HEK293 (cell line): Measurements from ENCODE around the gene ANOS1.

Experiments used
- KLF10 ChIP-seq: fragments of 450-650 bp; IDR thresholded peaks from 2 replicates; pipeline ENCODE4 v1.5.1; 2018; ENCODE audit warnings: missing biosample characterization, mild to moderate bottlenecking, missing genetic modification characterization
- YY1 ChIP-seq: fragments of 450-650 bp; formaldehyde crosslinking; IDR thresholded peaks from 2 replicates; pipeline ENCODE4 v1.5.1; 2018; ENCODE audit warnings: missing biosample characterization, missing genetic modification characterization
- ZBTB7A ChIP-seq: fragments of 450-650 bp; formaldehyde crosslinking; IDR thresholded peaks from 2 replicates; pipeline ENCODE4 v1.5.1; 2016; ENCODE audit warnings: low read depth, missing biosample characterization, missing genetic modification characterization
- ZNF184 ChIP-seq: fragments of 450-650 bp; IDR thresholded peaks from 2 replicates; pipeline ENCODE4 v1.5.1; 2018; ENCODE audit warnings: missing biosample characterization, mild to moderate bottlenecking, missing genetic modification characterization
- ZNF660 ChIP-seq: fragments of 450-650 bp; IDR thresholded peaks from 2 replicates; pipeline ENCODE4 v1.5.1; 2018; ENCODE audit warnings: missing biosample characterization, mild to moderate bottlenecking, missing genetic modification characterization
- TF ChIP-seq, protein P1 (sequence below): fragments of 450-650 bp; formaldehyde crosslinking; IDR thresholded peaks from 2 replicates; pipeline ENCODE4 v1.5.1; 2016; ENCODE audit warnings: missing biosample characterization, missing genetic modification characterization
- TF ChIP-seq, protein P2 (sequence below): fragments of 450-650 bp; formaldehyde crosslinking; IDR thresholded peaks from 2 replicates; pipeline ENCODE4 v1.5.1; 2017; ENCODE audit warnings: missing biosample characterization, missing genetic modification characterization
- TF ChIP-seq, protein P3 (sequence below): fragments of 450-650 bp; formaldehyde crosslinking; IDR thresholded peaks from 2 replicates; pipeline ENCODE4 v1.5.1; 2016; ENCODE audit warnings: missing biosample characterization, missing genetic modification characterization
- TF ChIP-seq, protein P4 (sequence below): fragments of 450-650 bp; formaldehyde crosslinking; IDR thresholded peaks from 2 replicates; pipeline ENCODE4 v1.5.1; 2016; ENCODE audit warnings: missing biosample characterization, missing genetic modification characterization, low read depth
- TF ChIP-seq, protein P5 (sequence below): fragments of 450-650 bp; formaldehyde crosslinking; conservative IDR thresholded peaks from 2 replicates; pipeline ENCODE4 v1.5.1; 2016; ENCODE audit warnings: low read depth, missing biosample characterization, missing genetic modification characterization

DNA sequence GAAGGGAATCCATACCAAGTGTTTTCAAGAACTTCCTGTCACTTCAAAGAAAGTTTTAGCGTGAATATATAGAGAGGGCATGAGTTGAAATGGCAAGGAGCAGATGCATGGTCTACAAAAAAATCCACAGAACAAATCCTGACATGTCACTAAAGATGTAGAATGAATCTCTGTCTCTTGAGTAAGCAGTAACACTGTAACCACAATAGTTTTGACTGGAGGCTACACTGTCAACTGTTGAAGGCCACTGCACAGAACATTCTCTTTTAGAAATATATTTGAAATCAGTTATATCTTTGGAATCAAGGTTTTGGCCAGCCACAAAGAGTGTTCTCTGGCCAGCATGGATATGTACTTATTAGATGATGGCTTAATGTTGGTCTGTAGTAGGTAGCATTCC, 183.5 kb downstream of the ANOS1 start:
- TF ChIP-seq ZBTB7A (tag by site-specific recombination), result no peak
- no peak for TF ChIP-seq YY1 (tag by site-specific recombination)
- TF ChIP-seq, protein P1, sequence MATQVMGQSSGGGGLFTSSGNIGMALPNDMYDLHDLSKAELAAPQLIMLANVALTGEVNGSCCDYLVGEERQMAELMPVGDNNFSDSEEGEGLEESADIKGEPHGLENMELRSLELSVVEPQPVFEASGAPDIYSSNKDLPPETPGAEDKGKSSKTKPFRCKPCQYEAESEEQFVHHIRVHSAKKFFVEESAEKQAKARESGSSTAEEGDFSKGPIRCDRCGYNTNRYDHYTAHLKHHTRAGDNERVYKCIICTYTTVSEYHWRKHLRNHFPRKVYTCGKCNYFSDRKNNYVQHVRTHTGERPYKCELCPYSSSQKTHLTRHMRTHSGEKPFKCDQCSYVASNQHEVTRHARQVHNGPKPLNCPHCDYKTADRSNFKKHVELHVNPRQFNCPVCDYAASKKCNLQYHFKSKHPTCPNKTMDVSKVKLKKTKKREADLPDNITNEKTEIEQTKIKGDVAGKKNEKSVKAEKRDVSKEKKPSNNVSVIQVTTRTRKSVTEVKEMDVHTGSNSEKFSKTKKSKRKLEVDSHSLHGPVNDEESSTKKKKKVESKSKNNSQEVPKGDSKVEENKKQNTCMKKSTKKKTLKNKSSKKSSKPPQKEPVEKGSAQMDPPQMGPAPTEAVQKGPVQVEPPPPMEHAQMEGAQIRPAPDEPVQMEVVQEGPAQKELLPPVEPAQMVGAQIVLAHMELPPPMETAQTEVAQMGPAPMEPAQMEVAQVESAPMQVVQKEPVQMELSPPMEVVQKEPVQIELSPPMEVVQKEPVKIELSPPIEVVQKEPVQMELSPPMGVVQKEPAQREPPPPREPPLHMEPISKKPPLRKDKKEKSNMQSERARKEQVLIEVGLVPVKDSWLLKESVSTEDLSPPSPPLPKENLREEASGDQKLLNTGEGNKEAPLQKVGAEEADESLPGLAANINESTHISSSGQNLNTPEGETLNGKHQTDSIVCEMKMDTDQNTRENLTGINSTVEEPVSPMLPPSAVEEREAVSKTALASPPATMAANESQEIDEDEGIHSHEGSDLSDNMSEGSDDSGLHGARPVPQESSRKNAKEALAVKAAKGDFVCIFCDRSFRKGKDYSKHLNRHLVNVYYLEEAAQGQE (tag by site-specific recombination), result no peak
- TF ChIP-seq, protein P2, sequence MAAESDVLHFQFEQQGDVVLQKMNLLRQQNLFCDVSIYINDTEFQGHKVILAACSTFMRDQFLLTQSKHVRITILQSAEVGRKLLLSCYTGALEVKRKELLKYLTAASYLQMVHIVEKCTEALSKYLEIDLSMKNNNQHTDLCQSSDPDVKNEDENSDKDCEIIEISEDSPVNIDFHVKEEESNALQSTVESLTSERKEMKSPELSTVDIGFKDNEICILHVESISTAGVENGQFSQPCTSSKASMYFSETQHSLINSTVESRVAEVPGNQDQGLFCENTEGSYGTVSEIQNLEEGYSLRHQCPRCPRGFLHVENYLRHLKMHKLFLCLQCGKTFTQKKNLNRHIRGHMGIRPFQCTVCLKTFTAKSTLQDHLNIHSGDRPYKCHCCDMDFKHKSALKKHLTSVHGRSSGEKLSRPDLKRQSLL (tag by site-specific recombination), result no peak
- TF ChIP-seq, protein P3, sequence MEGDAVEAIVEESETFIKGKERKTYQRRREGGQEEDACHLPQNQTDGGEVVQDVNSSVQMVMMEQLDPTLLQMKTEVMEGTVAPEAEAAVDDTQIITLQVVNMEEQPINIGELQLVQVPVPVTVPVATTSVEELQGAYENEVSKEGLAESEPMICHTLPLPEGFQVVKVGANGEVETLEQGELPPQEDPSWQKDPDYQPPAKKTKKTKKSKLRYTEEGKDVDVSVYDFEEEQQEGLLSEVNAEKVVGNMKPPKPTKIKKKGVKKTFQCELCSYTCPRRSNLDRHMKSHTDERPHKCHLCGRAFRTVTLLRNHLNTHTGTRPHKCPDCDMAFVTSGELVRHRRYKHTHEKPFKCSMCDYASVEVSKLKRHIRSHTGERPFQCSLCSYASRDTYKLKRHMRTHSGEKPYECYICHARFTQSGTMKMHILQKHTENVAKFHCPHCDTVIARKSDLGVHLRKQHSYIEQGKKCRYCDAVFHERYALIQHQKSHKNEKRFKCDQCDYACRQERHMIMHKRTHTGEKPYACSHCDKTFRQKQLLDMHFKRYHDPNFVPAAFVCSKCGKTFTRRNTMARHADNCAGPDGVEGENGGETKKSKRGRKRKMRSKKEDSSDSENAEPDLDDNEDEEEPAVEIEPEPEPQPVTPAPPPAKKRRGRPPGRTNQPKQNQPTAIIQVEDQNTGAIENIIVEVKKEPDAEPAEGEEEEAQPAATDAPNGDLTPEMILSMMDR (tag by site-specific recombination), result no peak
- TF ChIP-seq, protein P4, sequence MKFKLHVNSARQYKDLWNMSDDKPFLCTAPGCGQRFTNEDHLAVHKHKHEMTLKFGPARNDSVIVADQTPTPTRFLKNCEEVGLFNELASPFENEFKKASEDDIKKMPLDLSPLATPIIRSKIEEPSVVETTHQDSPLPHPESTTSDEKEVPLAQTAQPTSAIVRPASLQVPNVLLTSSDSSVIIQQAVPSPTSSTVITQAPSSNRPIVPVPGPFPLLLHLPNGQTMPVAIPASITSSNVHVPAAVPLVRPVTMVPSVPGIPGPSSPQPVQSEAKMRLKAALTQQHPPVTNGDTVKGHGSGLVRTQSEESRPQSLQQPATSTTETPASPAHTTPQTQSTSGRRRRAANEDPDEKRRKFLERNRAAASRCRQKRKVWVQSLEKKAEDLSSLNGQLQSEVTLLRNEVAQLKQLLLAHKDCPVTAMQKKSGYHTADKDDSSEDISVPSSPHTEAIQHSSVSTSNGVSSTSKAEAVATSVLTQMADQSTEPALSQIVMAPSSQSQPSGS (tag by site-specific recombination), result no peak
- no peak for TF ChIP-seq ZNF184 (tag by site-specific recombination)
- TF ChIP-seq KLF10 (tag by site-specific recombination), result no peak
- TF ChIP-seq, protein P5, sequence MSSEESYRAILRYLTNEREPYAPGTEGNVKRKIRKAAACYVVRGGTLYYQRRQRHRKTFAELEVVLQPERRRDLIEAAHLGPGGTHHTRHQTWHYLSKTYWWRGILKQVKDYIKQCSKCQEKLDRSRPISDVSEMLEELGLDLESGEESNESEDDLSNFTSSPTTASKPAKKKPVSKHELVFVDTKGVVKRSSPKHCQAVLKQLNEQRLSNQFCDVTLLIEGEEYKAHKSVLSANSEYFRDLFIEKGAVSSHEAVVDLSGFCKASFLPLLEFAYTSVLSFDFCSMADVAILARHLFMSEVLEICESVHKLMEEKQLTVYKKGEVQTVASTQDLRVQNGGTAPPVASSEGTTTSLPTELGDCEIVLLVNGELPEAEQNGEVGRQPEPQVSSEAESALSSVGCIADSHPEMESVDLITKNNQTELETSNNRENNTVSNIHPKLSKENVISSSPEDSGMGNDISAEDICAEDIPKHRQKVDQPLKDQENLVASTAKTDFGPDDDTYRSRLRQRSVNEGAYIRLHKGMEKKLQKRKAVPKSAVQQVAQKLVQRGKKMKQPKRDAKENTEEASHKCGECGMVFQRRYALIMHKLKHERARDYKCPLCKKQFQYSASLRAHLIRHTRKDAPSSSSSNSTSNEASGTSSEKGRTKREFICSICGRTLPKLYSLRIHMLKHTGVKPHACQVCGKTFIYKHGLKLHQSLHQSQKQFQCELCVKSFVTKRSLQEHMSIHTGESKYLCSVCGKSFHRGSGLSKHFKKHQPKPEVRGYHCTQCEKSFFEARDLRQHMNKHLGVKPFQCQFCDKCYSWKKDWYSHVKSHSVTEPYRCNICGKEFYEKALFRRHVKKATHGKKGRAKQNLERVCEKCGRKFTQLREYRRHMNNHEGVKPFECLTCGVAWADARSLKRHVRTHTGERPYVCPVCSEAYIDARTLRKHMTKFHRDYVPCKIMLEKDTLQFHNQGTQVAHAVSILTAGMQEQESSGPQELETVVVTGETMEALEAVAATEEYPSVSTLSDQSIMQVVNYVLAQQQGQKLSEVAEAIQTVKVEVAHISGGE (tag by site-specific recombination), result no peak
- no peak for TF ChIP-seq ZNF660 (tag by site-specific recombination)
